WTC11 (cell line): ENCODE measurements around the gene DIAPH1. TPM values are rescaled to one million over a fixed set of nuclear protein-coding genes. Genes with fewer than 3 reads are reported as not detected.

Experiments
- ATAC-seq: fragments of 200-7000 bp; cut with Tn5 transposase; 2 replicates; pipeline ENCODE4 v1.10.0; 2021; ENCODE audit warnings: mild to moderate bottlenecking, moderate library complexity
- CTCF ChIA-PET: fragments of 300-600 bp; sonication (Branson Sonifier 250); formaldehyde crosslinking; loops from one replicate; lab custom pipeline; 2021; ENCODE audit warnings: antibody characterized with exemption; lab: Charles Lee
- POLR2A ChIA-PET: fragments of 350-600 bp; sonication (Branson Sonifier 250); formaldehyde crosslinking; loops from one replicate; lab custom pipeline; 2021; ENCODE audit warnings: antibody characterized with exemption; lab: Charles Lee
- DNase-seq: peaks from one replicate; pipeline ENCODE4 v3.0.0; 2021; ENCODE audit warnings: low spot score
- H3K27ac Mint-ChIP-seq: 2 replicates; pipeline ENCODE4 v1.8.0; 2021; ENCODE audit warnings: mixed read lengths
- H3K27me3 Mint-ChIP-seq: 2 replicates; pipeline ENCODE4 v1.8.0; 2021; ENCODE audit warnings: low read depth, mild to moderate bottlenecking, moderate library complexity, mixed read lengths
- H3K36me3 Mint-ChIP-seq: 2 replicates; pipeline ENCODE4 v1.8.0; 2021; ENCODE audit warnings: mixed read lengths
- H3K4me1 Mint-ChIP-seq: 2 replicates; pipeline ENCODE4 v1.8.0; 2022; ENCODE audit warnings: mixed read lengths
- H3K4me3 Mint-ChIP-seq: 2 replicates; pipeline ENCODE4 v1.8.0; 2021; ENCODE audit warnings: mild to moderate bottlenecking, moderate library complexity, mixed read lengths
- H3K9me3 Mint-ChIP-seq: 2 replicates; pipeline ENCODE4 v1.8.0; 2021; ENCODE audit warnings: mixed read lengths
- ARID4B ChIP-seq: sonication (generic); formaldehyde crosslinking; IDR thresholded peaks from 2 replicates; pipeline ENCODE4 v1.8.0; 2023; ENCODE audit warnings: missing genetic modification reagents, mild to moderate bottlenecking, borderline replicate concordance
- ATF3 ChIP-seq: sonication (generic); formaldehyde crosslinking; conservative IDR thresholded peaks from 2 replicates; pipeline ENCODE4 v1.8.1; 2022; ENCODE audit warnings: mild to moderate bottlenecking, missing genetic modification reagents
- CREM ChIP-seq: sonication (generic); formaldehyde crosslinking; IDR thresholded peaks from 2 replicates; pipeline ENCODE4 v1.8.1; 2022; ENCODE audit warnings: mild to moderate bottlenecking, missing genetic modification reagents, moderate library complexity
- FOXP1 ChIP-seq: sonication (generic); formaldehyde crosslinking; IDR thresholded peaks from 2 replicates; pipeline ENCODE4 v1.8.0; 2022; ENCODE audit warnings: missing genetic modification reagents, mild to moderate bottlenecking, moderate library complexity, borderline replicate concordance
- GRHL2 ChIP-seq: fragments of 250-450 bp; sonication (Bioruptor Pico); IDR thresholded peaks from 2 replicates; pipeline ENCODE4 v1.8.0; 2022; ENCODE audit warnings: mild to moderate bottlenecking, moderate library complexity; ENCODE audit not compliant: insufficient replicate concordance, severe bottlenecking
- MYBL2 ChIP-seq: sonication (generic); formaldehyde crosslinking; IDR thresholded peaks from 2 replicates; pipeline ENCODE4 v1.8.1; 2023; ENCODE audit warnings: mild to moderate bottlenecking, moderate library complexity, missing genetic modification reagents
- NR3C1 ChIP-seq: sonication (generic); formaldehyde crosslinking; conservative IDR thresholded peaks from 2 replicates; pipeline ENCODE4 v1.8.1; 2023; ENCODE audit warnings: low read depth, mild to moderate bottlenecking, missing genetic modification reagents
- SP1 ChIP-seq: sonication (generic); formaldehyde crosslinking; conservative IDR thresholded peaks from 2 replicates; pipeline ENCODE4 v1.8.1; 2022; ENCODE audit warnings: missing genetic modification reagents
- TEAD1 ChIP-seq: sonication (generic); formaldehyde crosslinking; IDR thresholded peaks from 2 replicates; pipeline ENCODE4 v1.8.0; 2022; ENCODE audit warnings: mild to moderate bottlenecking, missing genetic modification reagents
- TEAD4 ChIP-seq: sonication (generic); formaldehyde crosslinking; IDR thresholded peaks from 2 replicates; pipeline ENCODE4 v1.8.0; 2022; ENCODE audit warnings: mild to moderate bottlenecking, missing genetic modification reagents
- ZBTB43 ChIP-seq: sonication (generic); formaldehyde crosslinking; IDR thresholded peaks from 2 replicates; pipeline ENCODE4 v1.8.1; 2023; ENCODE audit warnings: mild to moderate bottlenecking, missing genetic modification reagents
- ZNF219 ChIP-seq: sonication (generic); formaldehyde crosslinking; IDR thresholded peaks from 2 replicates; pipeline ENCODE4 v1.8.0; 2023; ENCODE audit warnings: missing genetic modification reagents, mild to moderate bottlenecking, borderline replicate concordance
- ZSCAN18 ChIP-seq: fragments of 250-450 bp; sonication (Bioruptor Pico); IDR thresholded peaks from 2 replicates; pipeline ENCODE4 v2.1.2; 2022; ENCODE audit warnings: mild to moderate bottlenecking, moderate library complexity
- total RNA-seq: library from RNA; stranded (reverse); gene quantifications from 3 replicates; pipeline ENCODE4 v1.2.3, GENCODE V29; 2021
- TF ChIP-seq, protein P1 (sequence below): sonication (generic); formaldehyde crosslinking; IDR thresholded peaks from 2 replicates; pipeline ENCODE4 v1.8.1; 2022; ENCODE audit warnings: low read depth, mild to moderate bottlenecking, moderate library complexity, missing genetic modification reagents, borderline replicate concordance
- TF ChIP-seq, protein P2 (sequence below): fragments of 250-450 bp; sonication (Bioruptor Pico); conservative IDR thresholded peaks from 2 replicates; pipeline ENCODE4 v1.9.0; 2021; ENCODE audit warnings: mild to moderate bottlenecking
- TF ChIP-seq, protein P3 (sequence below): sonication (generic); formaldehyde crosslinking; IDR thresholded peaks from 2 replicates; pipeline ENCODE4 v1.8.1; 2023; ENCODE audit warnings: mild to moderate bottlenecking, missing genetic modification reagents

The DIAPH1 gene
- total RNA-seq, 1 experiment from 2014 or later, result 109 TPM

- POLR2A ChIA-PET, result interaction anchor here (1.0 to 1.7 kb wide), 2 partner anchors 16 to 74 kb away, joined by 3 to 4 read pairs; partner anchors contain the start of genes PCDHGB7 and PCDHGC3
- CTCF ChIA-PET, result interaction anchor here (0.8 to 6.8 kb wide), 16 partner anchors 8 to 299 kb away, joined by 3 to 113 read pairs (median 7); partner anchors contain the start of genes PCDHB10, PCDHB14, PCDHB15 and PCDHGA10
- Mint-ChIP-seq H3K4me3 (peak overlapping the region; percentile 66), H3K4me1 (peaks cover 57% of the 10 kb centered on the region), H3K9me3 (no peaks in the 10 kb centered on the region), H3K27me3 (peaks cover 60% of the 10 kb centered on the region), H3K36me3 (peaks cover 13% of the 10 kb centered on the region), H3K27ac (no peak overlapping the region)
- peak; percentile 29 for ATAC-seq
- TF ChIP-seq, protein P1, sequence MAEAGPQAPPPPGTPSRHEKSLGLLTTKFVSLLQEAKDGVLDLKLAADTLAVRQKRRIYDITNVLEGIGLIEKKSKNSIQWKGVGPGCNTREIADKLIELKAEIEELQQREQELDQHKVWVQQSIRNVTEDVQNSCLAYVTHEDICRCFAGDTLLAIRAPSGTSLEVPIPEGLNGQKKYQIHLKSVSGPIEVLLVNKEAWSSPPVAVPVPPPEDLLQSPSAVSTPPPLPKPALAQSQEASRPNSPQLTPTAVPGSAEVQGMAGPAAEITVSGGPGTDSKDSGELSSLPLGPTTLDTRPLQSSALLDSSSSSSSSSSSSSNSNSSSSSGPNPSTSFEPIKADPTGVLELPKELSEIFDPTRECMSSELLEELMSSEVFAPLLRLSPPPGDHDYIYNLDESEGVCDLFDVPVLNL (CRISPR knock-in tag), result no peak
- TF ChIP-seq ZNF219 (CRISPR knock-in tag), result 0 out of 2 replicates have a peak, but pooled peaks have one; percentile 10
- no peak for TF ChIP-seq CREM
- DNase-seq, result peak; percentile 44
Observed at GRCh38 chr5:141491323-141492167, 127.3 kb downstream of the DIAPH1 start.

DNA sequence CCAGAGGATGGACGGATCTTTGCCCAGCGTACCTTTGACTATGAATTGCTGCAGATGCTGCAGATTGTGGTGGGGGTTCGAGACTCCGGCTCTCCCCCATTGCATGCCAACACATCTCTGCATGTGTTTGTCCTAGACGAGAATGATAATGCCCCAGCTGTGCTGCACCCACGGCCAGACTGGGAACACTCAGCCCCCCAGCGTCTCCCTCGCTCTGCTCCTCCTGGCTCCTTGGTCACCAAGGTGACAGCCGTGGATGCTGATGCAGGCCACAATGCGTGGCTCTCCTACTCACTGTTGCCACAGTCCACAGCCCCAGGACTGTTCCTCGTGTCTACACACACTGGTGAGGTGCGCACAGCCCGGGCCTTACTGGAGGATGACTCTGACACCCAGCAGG, 128.0 kb downstream of the DIAPH1 start:
- Mint-ChIP-seq H3K27me3 (peaks cover 68% of the 10 kb centered on the region), H3K4me3 (no peak overlapping the region), H3K27ac (no peak overlapping the region), H3K36me3 (peaks cover 16% of the 10 kb centered on the region), H3K4me1 (peaks cover 54% of the 10 kb centered on the region), H3K9me3 (no peaks in the 10 kb centered on the region)
- DNase-seq (no peak), ATAC-seq (no peak)
- ChIA-PET CTCF (interaction anchor here (1.0 to 6.8 kb wide), 9 partner anchors 14 to 267 kb away, joined by 3 to 113 read pairs (median 13); partner anchors contain the start of genes PCDHB14, PCDHGA10, PCDHGA11 and PCDHGB6), POLR2A (interaction anchor here (1.0 kb wide), 1 partner anchor 15 kb away, joined by 3 read pairs; the partner anchor contains the start of gene PCDHGC3)
- TF ChIP-seq, protein P2, sequence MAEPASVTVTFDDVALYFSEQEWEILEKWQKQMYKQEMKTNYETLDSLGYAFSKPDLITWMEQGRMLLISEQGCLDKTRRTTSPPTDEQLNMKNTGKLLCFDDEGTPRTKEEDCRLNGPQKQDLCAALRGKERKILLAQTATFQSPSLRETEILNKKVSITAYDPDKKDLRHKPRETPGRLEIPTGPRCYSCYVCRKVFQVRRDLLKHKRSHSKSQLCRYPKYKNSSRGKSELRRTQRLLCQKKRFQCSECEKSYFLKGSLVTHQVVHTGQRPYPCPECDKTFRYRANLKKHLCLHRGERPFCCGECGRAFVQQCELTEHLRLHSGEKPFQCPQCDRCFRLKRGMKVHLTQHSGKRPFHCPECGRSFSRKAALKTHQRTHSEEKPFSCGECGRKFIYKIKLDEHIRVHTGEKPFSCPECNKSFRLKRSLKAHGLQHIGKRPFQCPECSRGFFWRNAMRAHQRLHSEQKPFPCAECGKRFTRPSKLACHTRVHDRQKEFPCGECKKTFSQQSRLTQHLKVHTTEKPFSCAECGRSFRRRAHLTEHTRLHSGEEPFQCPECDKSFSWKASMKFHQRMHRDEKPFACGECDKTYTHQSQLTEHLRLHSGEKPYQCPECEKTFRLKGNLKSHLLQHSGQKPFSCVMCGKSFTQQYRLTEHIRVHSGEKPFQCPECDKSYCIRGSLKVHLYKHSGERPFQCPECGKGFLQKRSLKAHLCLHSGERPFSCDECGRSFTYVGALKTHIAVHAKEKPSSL, result no peak
- TF ChIP-seq ARID4B (CRISPR knock-in tag), result no peak
- TF ChIP-seq ZBTB43 (CRISPR knock-in tag), result no peak
- TF ChIP-seq ZSCAN18 (CRISPR knock-in tag), result no peak
- TF ChIP-seq SP1, result no peak
- no peak for TF ChIP-seq TEAD1 (CRISPR knock-in tag)
- TF ChIP-seq NR3C1 (CRISPR knock-in tag), result no peak
- TF ChIP-seq TEAD4 (CRISPR knock-in tag), result no peak
- TF ChIP-seq, protein P3, sequence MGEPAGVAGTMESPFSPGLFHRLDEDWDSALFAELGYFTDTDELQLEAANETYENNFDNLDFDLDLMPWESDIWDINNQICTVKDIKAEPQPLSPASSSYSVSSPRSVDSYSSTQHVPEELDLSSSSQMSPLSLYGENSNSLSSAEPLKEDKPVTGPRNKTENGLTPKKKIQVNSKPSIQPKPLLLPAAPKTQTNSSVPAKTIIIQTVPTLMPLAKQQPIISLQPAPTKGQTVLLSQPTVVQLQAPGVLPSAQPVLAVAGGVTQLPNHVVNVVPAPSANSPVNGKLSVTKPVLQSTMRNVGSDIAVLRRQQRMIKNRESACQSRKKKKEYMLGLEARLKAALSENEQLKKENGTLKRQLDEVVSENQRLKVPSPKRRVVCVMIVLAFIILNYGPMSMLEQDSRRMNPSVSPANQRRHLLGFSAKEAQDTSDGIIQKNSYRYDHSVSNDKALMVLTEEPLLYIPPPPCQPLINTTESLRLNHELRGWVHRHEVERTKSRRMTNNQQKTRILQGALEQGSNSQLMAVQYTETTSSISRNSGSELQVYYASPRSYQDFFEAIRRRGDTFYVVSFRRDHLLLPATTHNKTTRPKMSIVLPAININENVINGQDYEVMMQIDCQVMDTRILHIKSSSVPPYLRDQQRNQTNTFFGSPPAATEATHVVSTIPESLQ (CRISPR knock-in tag), result no peak
- TF ChIP-seq GRHL2, result no peak
- no peak for TF ChIP-seq ATF3 (CRISPR knock-in tag)
- no peak for TF ChIP-seq MYBL2
- no peak for TF ChIP-seq FOXP1 (CRISPR knock-in tag)
